GM23338 (cell line): ENCODE data around the gene NPEPPS. TPM values are rescaled to one million over a fixed set of nuclear protein-coding genes. Genes with fewer than 3 reads are reported as not detected.

Experiments
- ATAC-seq: fragments of 200-7000 bp; cut with Tn5 transposase; 3 replicates; pipeline ENCODE4 v1.9.1; 2020
- DNase-seq: peaks from one replicate; pipeline ENCODE4 v3.0.0-alpha.2; 2015; ENCODE audit warnings: low spot score
- H2AFZ ChIP-seq: fragments of 200-600 bp; sonication (generic); 2 replicates; pipeline ENCODE4 v1.8.0; 2016; ENCODE audit warnings: antibody characterized with exemption, mild to moderate bottlenecking, moderate library complexity
- H3F3A ChIP-seq: fragments of 200-600 bp; sonication (generic); replicated peaks from 2 replicates; pipeline ENCODE4 v1.8.0; 2017; ENCODE audit warnings: antibody characterized with exemption, mixed run types, low read depth
- H3K27ac ChIP-seq: fragments of 200-600 bp; sonication (generic); 2 replicates; pipeline ENCODE4 v1.6.1; 2016; ENCODE audit warnings: low read depth
- H3K27me3 ChIP-seq: fragments of 200-600 bp; sonication (generic); 2 replicates; pipeline ENCODE4 v1.8.0; 2016; ENCODE audit warnings: mild to moderate bottlenecking, mixed run types, moderate library complexity; ENCODE audit not compliant: insufficient read depth
- H3K36me3 ChIP-seq: fragments of 200-600 bp; sonication (generic); 2 replicates; pipeline ENCODE4 v1.8.0; 2016; ENCODE audit warnings: mild to moderate bottlenecking; ENCODE audit not compliant: insufficient read depth
- H3K4me1 ChIP-seq: fragments of 200-600 bp; sonication (generic); 2 replicates; pipeline ENCODE4 v1.8.0; 2016; ENCODE audit warnings: mild to moderate bottlenecking, moderate library complexity; ENCODE audit not compliant: insufficient read depth
- H3K4me2 ChIP-seq: fragments of 200-600 bp; sonication (generic); 2 replicates; pipeline ENCODE4 v1.7.1; 2017; ENCODE audit warnings: mixed run types
- H3K4me3 ChIP-seq: fragments of 200-600 bp; sonication (generic); 2 replicates; pipeline ENCODE4 v1.6.1; 2016; ENCODE audit warnings: mixed run types
- H3K79me2 ChIP-seq: fragments of 200-600 bp; sonication (generic); replicated peaks from 2 replicates; pipeline ENCODE4 v1.8.0; 2017; ENCODE audit warnings: mild to moderate bottlenecking; ENCODE audit not compliant: insufficient read depth
- H3K9me2 ChIP-seq: fragments of 200-600 bp; sonication (generic); 2 replicates; pipeline ENCODE4 v1.8.0; 2017; ENCODE audit not compliant: insufficient read depth
- H4K20me1 ChIP-seq: fragments of 200-600 bp; sonication (generic); replicated peaks from 2 replicates; pipeline ENCODE4 v1.8.0; 2017; ENCODE audit warnings: mild to moderate bottlenecking; ENCODE audit not compliant: insufficient read depth
- H3K27ac Mint-ChIP-seq: 2 replicates; pipeline ENCODE4 v1.8.0; 2020; ENCODE audit warnings: inconsistent platforms, mild to moderate bottlenecking, moderate library complexity, mixed read lengths
- H3K27me3 Mint-ChIP-seq: 3 replicates; pipeline ENCODE4 v1.8.0; 2022; ENCODE audit warnings: low read depth, mild to moderate bottlenecking, moderate library complexity, mixed read lengths, inconsistent platforms; ENCODE audit not compliant: insufficient read depth, poor library complexity
- H3K36me3 Mint-ChIP-seq: 3 replicates; pipeline ENCODE4 v1.8.0; 2021; ENCODE audit warnings: low read depth, mild to moderate bottlenecking, inconsistent platforms, moderate library complexity, mixed read lengths
- H3K4me1 Mint-ChIP-seq: 3 replicates; pipeline ENCODE4 v1.8.0; 2020; ENCODE audit warnings: mild to moderate bottlenecking, inconsistent platforms, mixed read lengths
- H3K4me3 Mint-ChIP-seq: 3 replicates; pipeline ENCODE4 v1.8.0; 2021; ENCODE audit warnings: moderate library complexity, mild to moderate bottlenecking, inconsistent platforms, mixed read lengths
- H3K9me3 Mint-ChIP-seq: 3 replicates; pipeline ENCODE4 v1.8.0; 2020; ENCODE audit warnings: moderate library complexity, mild to moderate bottlenecking, inconsistent platforms, mixed read lengths
- CREB1 ChIP-seq: fragments of 250-450 bp; sonication (Bioruptor Pico); IDR thresholded peaks from 2 replicates; pipeline ENCODE4 v1.5.0; 2020; ENCODE audit warnings: low read depth, mild to moderate bottlenecking, moderate library complexity
- EZH2 ChIP-seq: fragments of 200-600 bp; sonication (generic); IDR thresholded peaks from one replicate; pipeline ENCODE4 v1.8.0; 2017; ENCODE audit warnings: antibody characterized with exemption, mild to moderate bottlenecking, low read depth; ENCODE audit not compliant: unreplicated experiment
- JUNB ChIP-seq: IDR thresholded peaks from one replicate; pipeline ENCODE4 v1.6.1; 2016; ENCODE audit warnings: antibody characterized with exemption; ENCODE audit not compliant: unreplicated experiment
- NANOG ChIP-seq: IDR thresholded peaks from 2 replicates; pipeline ENCODE4 v1.6.1; 2016; ENCODE audit warnings: antibody characterized with exemption, borderline replicate concordance
- STAT1 ChIP-seq: IDR thresholded peaks from one replicate; pipeline ENCODE4 v1.6.1; 2016; ENCODE audit warnings: antibody characterized with exemption; ENCODE audit not compliant: unreplicated experiment
- polyA plus RNA-seq: library from polyadenylated mRNA; unstranded; fragments of >200 nt; fragmentation: Nextera tagmentation; extraction: Ambion mirVana; gene quantifications from 2 replicates; pipeline ENCODE4 v1.2.1, GENCODE V29; 2016
- total RNA-seq: library from RNA; depleted of rRNA; stranded (reverse); fragments of >200 nt; shearing (Covaris generic); gene quantifications from 2 replicates; pipeline ENCODE4 v1.2.3, GENCODE V29; 2014
- TF ChIP-seq, protein P1 (sequence below): fragments of 250-450 bp; sonication (Bioruptor Pico); IDR thresholded peaks from 2 replicates; pipeline ENCODE4 v1.5.0; 2020; ENCODE audit warnings: mild to moderate bottlenecking, moderate library complexity
- TF ChIP-seq, protein P2 (sequence below): IDR thresholded peaks from one replicate; pipeline ENCODE4 v1.6.1; 2018; ENCODE audit warnings: antibody characterized with exemption; ENCODE audit not compliant: unreplicated experiment

NPEPPS gene
- total and polyA plus RNA-seq, 2 experiments from 2014 or later: 91.5 to 113 TPM

DNA sequence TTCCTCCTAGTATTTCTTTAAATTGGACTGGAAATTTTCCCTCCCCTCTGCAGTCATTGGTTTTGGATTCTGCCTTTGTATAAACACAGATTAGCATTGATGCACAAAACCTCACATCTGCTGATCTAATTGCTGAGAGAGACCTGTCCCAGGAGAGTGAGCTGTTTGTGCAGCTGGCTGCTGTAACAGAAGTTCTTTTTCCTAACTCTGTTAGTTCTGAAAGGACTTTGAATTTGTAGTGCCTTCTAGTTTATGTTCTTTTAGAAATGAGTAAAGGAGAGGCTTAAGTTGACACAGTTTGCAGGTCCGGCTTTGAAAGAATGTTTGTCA lies 73.7 kb downstream of the NPEPPS start:
- Mint-ChIP-seq H3K4me3 (no peak overlapping the region), H3K9me3 (no peaks in the 10 kb centered on the region), H3K27me3 (no peaks in the 10 kb centered on the region), H3K36me3 (peaks cover 60% of the 10 kb centered on the region), H3K27ac (no peak overlapping the region), H3K4me1 (no peaks in the 10 kb centered on the region)
- TF ChIP-seq JUNB (no peak), NANOG (no peak)
- TF ChIP-seq, protein P1, sequence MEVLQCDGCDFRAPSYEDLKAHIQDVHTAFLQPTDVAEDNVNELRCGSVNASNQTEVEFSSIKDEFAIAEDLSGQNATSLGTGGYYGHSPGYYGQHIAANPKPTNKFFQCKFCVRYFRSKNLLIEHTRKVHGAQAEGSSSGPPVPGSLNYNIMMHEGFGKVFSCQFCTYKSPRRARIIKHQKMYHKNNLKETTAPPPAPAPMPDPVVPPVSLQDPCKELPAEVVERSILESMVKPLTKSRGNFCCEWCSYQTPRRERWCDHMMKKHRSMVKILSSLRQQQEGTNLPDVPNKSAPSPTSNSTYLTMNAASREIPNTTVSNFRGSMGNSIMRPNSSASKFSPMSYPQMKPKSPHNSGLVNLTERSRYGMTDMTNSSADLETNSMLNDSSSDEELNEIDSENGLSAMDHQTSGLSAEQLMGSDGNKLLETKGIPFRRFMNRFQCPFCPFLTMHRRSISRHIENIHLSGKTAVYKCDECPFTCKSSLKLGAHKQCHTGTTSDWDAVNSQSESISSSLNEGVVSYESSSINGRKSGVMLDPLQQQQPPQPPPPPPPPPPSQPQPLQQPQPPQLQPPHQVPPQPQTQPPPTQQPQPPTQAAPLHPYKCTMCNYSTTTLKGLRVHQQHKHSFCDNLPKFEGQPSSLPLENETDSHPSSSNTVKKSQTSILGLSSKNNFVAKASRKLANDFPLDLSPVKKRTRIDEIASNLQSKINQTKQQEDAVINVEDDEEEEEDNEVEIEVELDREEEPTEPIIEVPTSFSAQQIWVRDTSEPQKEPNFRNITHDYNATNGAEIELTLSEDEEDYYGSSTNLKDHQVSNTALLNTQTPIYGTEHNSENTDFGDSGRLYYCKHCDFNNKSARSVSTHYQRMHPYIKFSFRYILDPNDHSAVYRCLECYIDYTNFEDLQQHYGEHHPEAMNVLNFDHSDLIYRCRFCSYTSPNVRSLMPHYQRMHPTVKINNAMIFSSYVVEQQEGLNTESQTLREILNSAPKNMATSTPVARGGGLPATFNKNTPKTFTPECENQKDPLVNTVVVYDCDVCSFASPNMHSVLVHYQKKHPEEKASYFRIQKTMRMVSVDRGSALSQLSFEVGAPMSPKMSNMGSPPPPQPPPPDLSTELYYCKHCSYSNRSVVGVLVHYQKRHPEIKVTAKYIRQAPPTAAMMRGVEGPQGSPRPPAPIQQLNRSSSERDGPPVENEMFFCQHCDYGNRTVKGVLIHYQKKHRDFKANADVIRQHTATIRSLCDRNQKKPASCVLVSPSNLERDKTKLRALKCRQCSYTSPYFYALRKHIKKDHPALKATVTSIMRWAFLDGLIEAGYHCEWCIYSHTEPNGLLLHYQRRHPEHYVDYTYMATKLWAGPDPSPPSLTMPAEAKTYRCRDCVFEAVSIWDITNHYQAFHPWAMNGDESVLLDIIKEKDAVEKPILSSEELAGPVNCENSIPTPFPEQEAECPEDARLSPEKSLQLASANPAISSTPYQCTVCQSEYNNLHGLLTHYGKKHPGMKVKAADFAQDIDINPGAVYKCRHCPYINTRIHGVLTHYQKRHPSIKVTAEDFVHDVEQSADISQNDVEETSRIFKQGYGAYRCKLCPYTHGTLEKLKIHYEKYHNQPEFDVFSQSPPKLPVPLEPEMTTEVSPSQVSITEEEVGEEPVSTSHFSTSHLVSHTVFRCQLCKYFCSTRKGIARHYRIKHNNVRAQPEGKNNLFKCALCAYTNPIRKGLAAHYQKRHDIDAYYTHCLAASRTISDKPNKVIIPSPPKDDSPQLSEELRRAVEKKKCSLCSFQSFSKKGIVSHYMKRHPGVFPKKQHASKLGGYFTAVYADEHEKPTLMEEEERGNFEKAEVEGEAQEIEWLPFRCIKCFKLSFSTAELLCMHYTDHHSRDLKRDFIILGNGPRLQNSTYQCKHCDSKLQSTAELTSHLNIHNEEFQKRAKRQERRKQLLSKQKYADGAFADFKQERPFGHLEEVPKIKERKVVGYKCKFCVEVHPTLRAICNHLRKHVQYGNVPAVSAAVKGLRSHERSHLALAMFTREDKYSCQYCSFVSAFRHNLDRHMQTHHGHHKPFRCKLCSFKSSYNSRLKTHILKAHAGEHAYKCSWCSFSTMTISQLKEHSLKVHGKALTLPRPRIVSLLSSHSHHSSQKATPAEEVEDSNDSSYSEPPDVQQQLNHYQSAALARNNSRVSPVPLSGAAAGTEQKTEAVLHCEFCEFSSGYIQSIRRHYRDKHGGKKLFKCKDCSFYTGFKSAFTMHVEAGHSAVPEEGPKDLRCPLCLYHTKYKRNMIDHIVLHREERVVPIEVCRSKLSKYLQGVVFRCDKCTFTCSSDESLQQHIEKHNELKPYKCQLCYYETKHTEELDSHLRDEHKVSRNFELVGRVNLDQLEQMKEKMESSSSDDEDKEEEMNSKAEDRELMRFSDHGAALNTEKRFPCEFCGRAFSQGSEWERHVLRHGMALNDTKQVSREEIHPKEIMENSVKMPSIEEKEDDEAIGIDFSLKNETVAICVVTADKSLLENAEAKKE (CRISPR knock-in tag): no peak
- Histone ChIP-seq H3K4me3 (no peak overlapping the region), H3K4me1 (no peaks in the 10 kb centered on the region), H4K20me1 (no peaks in the 10 kb centered on the region), H3K27me3 (no peaks in the 10 kb centered on the region), H3K9me2 (no peaks in the 10 kb centered on the region), H3K27ac (0 out of 2 replicates have a peak overlapping the region, but pooled peaks have one; percentile 28), H3K36me3 (peaks cover 34% of the 10 kb centered on the region; the same call in 1 of the 2 replicates), H3K79me2 (no peaks in the 10 kb centered on the region), H3F3A (0 out of 2 replicates have a peak, but pooled peaks cover 5% of the 10 kb centered on the region), H2AFZ (no peak overlapping the region), H3K4me2 (no peak overlapping the region)
- DNase-seq (no peak), ATAC-seq (no peak)

DNA sequence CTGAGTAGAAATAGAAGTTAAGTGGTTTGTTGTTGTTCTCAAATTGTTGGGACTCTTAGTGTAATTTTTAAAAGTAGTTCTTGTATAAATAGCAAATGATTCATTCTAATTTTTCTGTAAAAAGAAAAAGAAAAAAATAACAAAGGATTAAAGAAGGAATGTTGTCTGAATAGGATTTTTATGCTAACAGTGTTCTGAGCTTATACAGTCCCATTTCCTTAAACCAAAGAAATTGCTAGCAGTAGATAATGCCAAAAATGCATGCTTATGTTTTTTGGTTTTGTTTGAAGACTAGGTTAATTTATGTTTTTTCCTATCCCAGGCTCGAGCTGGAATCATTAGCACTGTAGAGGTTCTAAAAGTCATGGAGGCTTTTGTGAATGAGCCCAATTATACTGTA lies 74.1 kb downstream of the NPEPPS start:
- Histone ChIP-seq H3K9me2 (no peaks in the 10 kb centered on the region), H3K27ac (peak overlapping the region; percentile 28; the same call in 1 of the 2 replicates), H3K27me3 (no peaks in the 10 kb centered on the region), H3K4me2 (no peak overlapping the region), H4K20me1 (no peaks in the 10 kb centered on the region), H3F3A (0 out of 2 replicates have a peak, but pooled peaks cover 5% of the 10 kb centered on the region), H3K79me2 (no peaks in the 10 kb centered on the region), H2AFZ (no peak overlapping the region), H3K4me3 (no peak overlapping the region), H3K36me3 (peaks cover 34% of the 10 kb centered on the region; the same call in 1 of the 2 replicates), H3K4me1 (no peaks in the 10 kb centered on the region)
- DNase-seq (no peak), ATAC-seq (no peak)
- no peaks in the 10 kb centered on the region for H3K27me3 Mint-ChIP-seq
- no peak overlapping the region for H3K27ac Mint-ChIP-seq
- peaks cover 64% of the 10 kb centered on the region for H3K36me3 Mint-ChIP-seq
- no peaks in the 10 kb centered on the region for H3K4me1 Mint-ChIP-seq
- no peak overlapping the region for H3K4me3 Mint-ChIP-seq
- H3K9me3 Mint-ChIP-seq: no peaks in the 10 kb centered on the region
- no peak for TF ChIP-seq CREB1 (CRISPR knock-in tag)
- no peak for TF ChIP-seq EZH2
- no peak for TF ChIP-seq STAT1
- TF ChIP-seq, protein P2, sequence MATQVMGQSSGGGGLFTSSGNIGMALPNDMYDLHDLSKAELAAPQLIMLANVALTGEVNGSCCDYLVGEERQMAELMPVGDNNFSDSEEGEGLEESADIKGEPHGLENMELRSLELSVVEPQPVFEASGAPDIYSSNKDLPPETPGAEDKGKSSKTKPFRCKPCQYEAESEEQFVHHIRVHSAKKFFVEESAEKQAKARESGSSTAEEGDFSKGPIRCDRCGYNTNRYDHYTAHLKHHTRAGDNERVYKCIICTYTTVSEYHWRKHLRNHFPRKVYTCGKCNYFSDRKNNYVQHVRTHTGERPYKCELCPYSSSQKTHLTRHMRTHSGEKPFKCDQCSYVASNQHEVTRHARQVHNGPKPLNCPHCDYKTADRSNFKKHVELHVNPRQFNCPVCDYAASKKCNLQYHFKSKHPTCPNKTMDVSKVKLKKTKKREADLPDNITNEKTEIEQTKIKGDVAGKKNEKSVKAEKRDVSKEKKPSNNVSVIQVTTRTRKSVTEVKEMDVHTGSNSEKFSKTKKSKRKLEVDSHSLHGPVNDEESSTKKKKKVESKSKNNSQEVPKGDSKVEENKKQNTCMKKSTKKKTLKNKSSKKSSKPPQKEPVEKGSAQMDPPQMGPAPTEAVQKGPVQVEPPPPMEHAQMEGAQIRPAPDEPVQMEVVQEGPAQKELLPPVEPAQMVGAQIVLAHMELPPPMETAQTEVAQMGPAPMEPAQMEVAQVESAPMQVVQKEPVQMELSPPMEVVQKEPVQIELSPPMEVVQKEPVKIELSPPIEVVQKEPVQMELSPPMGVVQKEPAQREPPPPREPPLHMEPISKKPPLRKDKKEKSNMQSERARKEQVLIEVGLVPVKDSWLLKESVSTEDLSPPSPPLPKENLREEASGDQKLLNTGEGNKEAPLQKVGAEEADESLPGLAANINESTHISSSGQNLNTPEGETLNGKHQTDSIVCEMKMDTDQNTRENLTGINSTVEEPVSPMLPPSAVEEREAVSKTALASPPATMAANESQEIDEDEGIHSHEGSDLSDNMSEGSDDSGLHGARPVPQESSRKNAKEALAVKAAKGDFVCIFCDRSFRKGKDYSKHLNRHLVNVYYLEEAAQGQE: no peak
